ENCODE measurements around the gene CCL21. TPM values are rescaled to one million over a fixed set of nuclear protein-coding genes. Genes with fewer than 3 reads are reported as not detected.

Gene CCL21
- total RNA-seq, 1 experiment from 2014 or later: not detected

- no peak for DNase-seq (ENCODE audit: low spot score)
Observed at GRCh38 chr9:34669809-34670562, 40.0 kb downstream of the CCL21 start.

- DNase-seq (ENCODE audit: low spot score): peak; percentile 89
Observed at GRCh38 chr9:34665381-34666250, 44.3 kb downstream of the CCL21 start.

DNA sequence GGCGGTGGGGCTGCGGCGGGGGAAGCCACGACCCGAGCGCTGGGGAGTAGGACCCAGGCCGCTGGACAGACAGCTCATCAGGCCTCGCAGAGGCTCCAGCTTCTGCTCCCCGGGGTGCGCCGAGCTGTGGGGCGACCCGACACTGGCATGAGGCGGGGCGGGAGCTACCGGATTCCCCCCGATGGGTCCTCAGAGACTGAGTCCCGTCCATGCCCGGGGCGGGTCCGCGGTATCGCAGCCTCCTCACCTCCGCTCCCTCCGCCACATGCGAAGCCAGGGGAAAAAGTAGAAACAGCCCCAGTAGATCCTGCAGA, 44.9 kb downstream of the CCL21 start:
- DNase-seq (ENCODE audit: low spot score): no peak

- peak; percentile 26 for DNase-seq (ENCODE audit: low spot score)
Observed at GRCh38 chr9:34664281-34665066, 45.5 kb downstream of the CCL21 start.

DNA sequence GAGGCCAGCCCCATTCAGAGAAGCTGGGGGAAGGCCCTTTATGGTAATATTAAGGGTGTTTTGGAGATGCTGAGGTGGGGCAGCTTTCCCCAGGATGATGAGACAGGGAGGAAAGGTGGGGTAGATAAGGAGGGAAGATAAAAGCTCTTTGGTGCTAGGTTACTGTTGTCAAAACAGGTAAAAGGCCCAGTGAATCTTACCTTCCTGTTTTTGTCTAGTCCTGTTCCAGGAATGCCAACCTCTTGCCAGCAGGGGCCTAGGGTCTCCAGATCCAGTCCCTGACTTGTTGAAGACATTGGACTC, 46.7 kb downstream of the CCL21 start:
- no peak for DNase-seq (ENCODE audit: low spot score)

GRCh38 chr9:34662526-34663302, 47.2 kb downstream of the CCL21 start, which contains the start of gene CCL27:
Gene CCL27, minus strand, starts transcription at chr9:34662657. Its CDS starts 24 bp downstream, at chr9:34662633.
- no peak for DNase-seq (ENCODE audit: low spot score)

- peak; percentile 59 for DNase-seq (ENCODE audit: low spot score)
Observed at GRCh38 chr9:34659592-34660253, 50.2 kb downstream of the CCL21 start.

Other genes starting within 250 kb of the CCL21 start
- 0.43 and 1.1 TPM in 2 replicates for gene ENHO, start 187.1 kb downstream of the CCL21 start, total RNA-seq (2014; rRNA removed; shearing (Covaris generic))
- 0.69 TPM in 1 of 2 replicates, not detected in the other for gene CNTFR, start 120.4 kb downstream of the CCL21 start, total RNA-seq (2014; rRNA removed; shearing (Covaris generic))
- gene RPP25L, start 98.0 kb downstream of the CCL21 start, total RNA-seq (2014; rRNA removed; shearing (Covaris generic)): 20.1 and 26.2 TPM in 2 replicates
- gene DCTN3, start 89.6 kb downstream of the CCL21 start, total RNA-seq (2014; rRNA removed; shearing (Covaris generic)): 98.4 and 138 TPM in 2 replicates
- gene ARID3C, start 81.1 kb downstream of the CCL21 start, total RNA-seq (2014; rRNA removed; shearing (Covaris generic)): 0.19 TPM in 1 of 2 replicates, not detected in the other
- 94.0 and 107 TPM in 2 replicates for gene SIGMAR1, start 72.3 kb downstream of the CCL21 start, total RNA-seq (2014; rRNA removed; shearing (Covaris generic))
- gene GALT, start 63.5 kb downstream of the CCL21 start, total RNA-seq (2014; rRNA removed; shearing (Covaris generic)): 19.5 and 21.1 TPM in 2 replicates
- gene IL11RA, start 58.0 kb downstream of the CCL21 start, total RNA-seq (2014; rRNA removed; shearing (Covaris generic)): 9.3 and 10.9 TPM in 2 replicates
- gene CCL27, start 47.5 kb downstream of the CCL21 start, total RNA-seq (2014; rRNA removed; shearing (Covaris generic)): 2.2 TPM in 1 of 2 replicates, not detected in the other
- not detected in 2 replicates for gene CCL19, start 18.9 kb downstream of the CCL21 start, total RNA-seq (2014; rRNA removed; shearing (Covaris generic))
- gene PHF24, start 248.1 kb upstream of the CCL21 start, total RNA-seq (2014; rRNA removed; shearing (Covaris generic)): 0.05 TPM in 1 of 2 replicates, not detected in the other